GM19023 (cell line): ENCODE data around the gene DGCR2.
"Not testable (repeated sequence)": the region's sequence is repeated elsewhere in the genome, so short reads cannot be mapped to it uniquely, and the experiment has no call there.

ENCODE experiments used
- ATAC-seq: cut with Tn5 transposase; IDR thresholded peaks from one replicate; pipeline ENCODE4 v1.9.1; 2021; ENCODE audit warnings: mild to moderate bottlenecking, moderate library complexity; ENCODE audit not compliant: unreplicated experiment

Gene DGCR2

DNA sequence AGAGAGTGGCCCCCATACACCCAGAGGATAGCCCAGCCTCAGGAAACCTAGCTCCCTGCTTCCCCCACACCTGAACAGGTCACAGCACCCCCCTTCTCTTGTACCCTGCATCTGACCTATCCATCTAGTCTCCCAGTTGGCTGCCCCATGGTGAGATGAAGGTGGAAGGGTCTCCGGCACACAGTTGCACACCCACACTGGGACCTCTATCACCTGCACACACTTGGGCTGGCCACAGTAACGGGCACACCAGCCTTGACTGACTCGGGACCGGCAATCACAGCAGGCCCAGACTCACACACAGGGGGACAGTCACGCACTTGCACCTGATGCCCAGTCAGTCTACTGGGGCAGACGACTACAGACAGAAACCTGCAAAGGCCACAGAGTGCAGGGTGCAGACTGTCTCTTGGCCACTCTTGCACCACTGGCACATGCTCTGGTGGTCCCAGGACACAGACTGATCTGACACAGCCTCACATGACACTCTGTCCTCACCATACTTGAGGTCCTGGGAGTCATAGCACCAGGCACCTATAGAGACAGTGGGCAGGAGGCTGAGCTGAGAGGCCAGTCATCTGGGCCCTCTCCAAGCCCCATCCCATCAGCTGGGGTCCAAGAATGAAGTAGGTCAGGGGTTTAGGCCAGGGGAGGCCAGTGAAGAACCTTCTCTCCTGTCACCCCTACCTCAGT lies 88.0 kb downstream of the DGCR2 start:
- not testable (repeated sequence) for ATAC-seq

DNA sequence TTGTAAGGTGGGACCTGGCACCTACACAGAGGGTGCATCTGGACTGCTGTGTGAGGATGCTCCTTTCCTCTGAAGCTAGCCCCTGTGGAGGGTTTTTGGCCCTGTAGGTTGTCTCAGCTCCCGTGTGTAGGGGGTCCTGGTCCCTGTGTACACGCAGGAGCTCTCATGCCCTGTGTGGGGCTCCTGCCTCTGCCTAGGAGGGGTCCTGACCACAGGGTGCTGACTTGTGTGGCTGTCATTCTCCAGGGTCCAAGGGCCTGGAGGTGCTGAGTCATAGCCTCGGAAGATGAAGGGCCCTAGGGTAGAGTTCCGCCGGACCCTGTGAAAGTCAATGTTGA lies 88.7 kb downstream of the DGCR2 start:
- ATAC-seq = not testable (repeated sequence)

GRCh38 chr22:19032898-19033567 lies 89.2 kb downstream of the DGCR2 start:
- ATAC-seq = not testable (repeated sequence)

GRCh38 chr22:19032156-19032785 lies 89.9 kb downstream of the DGCR2 start:
- ATAC-seq = not testable (repeated sequence)

DNA sequence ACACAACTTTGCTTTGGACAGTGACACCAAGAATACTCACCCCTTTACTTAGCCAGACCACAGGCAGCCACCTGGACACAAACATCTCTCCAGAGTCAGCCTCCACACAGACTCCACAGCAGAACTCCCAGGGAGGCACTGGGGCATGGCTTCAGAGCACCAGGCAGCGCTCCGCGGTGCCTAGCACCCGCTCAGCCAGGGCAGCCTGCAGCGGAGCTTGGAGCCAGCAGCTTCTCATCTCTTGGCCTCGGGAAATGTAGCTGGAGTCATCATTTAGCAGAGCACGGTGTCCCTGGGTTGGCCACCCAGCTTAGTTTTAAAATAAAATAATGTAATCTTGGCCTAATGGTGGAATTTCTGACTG lies 91.3 kb downstream of the DGCR2 start:
- ATAC-seq = not testable (repeated sequence)

DNA sequence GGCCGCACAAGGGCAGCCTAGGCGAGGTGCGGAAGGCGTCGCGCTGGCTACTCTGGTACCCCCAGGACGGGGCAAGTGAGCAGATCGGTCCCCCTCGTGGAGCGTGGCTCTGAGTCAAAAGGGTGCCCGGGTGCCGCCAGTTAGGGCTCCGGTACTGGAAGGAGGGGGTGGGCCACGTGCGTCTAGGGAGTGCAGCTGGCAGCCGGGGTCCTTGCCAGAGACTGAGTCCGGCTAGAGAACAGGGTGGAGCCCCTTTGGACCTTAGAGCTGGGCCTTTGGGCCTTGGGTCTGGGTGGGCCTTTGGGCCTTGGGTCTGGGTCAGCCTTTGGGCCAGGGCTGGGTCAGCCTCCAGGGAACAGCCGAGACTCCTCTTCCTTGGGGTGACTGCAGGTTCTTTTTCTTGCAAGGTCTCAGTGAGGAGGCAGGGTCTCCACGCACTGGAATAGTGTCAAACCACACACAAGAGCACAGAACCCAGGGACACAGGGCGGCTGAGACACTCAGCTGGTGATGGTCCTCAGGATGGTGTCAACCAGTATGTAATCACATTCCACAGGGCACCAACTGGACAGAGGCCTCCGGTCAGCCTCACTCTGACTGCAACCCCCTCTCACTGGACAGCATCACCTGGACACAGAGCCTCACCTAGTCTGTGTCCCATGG lies 91.9 kb downstream of the DGCR2 start:
- not testable (repeated sequence) for ATAC-seq

GRCh38 chr22:19029113-19030103 lies 92.8 kb downstream of the DGCR2 start:
- ATAC-seq = not testable (repeated sequence)

DNA sequence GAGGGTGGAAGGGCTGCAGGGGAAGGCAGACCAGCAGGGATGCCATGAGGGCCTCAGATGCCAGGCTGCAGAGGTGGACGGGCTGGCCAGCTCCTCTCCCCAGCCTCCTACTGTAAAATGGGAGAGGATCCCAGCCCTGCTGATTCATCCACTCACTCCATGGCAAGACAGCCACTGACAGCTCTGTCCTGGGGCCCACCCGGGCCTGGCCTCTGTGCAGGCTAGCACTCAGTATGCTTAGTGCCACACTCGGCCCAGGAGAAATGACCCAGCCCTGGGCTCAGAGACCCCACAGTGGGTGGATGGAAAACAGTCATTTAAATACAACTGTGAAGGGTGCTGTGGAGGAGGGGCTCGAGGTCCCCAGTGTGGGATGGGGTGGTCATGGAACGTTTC lies 94.2 kb downstream of the DGCR2 start:
- not testable (repeated sequence) for ATAC-seq

- ATAC-seq = not testable (repeated sequence)
Observed at GRCh38 chr22:19027371-19028059, 94.7 kb downstream of the DGCR2 start.

DNA sequence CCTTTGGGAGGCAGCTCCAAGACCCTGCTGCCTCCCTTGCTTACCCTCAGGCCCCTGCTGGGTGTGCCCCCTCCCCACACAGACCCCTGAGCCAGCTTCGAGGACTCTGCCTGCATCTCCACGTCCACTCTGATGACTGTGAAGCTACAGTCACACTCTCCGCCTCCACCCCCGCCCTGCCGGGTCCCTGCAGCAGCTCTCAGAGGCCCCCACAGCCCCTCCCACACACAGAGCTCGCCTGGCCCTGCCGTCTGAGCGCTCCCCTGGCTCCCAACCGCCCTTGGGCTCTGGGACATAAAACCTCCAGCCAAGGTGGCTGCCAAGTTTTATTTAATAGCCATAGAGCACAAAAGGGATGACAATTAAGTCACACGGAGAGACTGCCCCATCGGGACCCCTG lies 96.1 kb downstream of the DGCR2 start:
- not testable (repeated sequence) for ATAC-seq

- not testable (repeated sequence) for ATAC-seq
Observed at GRCh38 chr22:19024956-19025489, 97.2 kb downstream of the DGCR2 start.

DNA sequence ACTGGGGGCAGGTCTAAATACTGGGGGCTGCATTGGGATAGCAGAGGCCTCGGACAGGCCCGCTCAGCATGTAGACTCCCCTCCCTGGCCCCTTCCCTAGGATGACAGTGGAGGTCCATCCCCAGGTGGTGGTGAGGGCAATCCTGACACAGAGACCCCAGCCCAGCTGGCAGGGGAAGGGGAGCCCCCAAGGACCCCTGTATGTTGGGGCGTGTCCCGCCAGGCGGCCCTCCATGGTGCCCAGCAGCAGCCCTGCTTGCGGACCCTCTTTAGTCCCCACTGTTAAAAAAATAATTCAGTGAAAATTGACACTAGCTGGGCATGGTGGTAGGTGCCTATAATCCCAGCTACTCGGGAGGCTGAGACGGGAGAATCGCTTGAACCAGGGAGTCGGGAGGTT lies 98.3 kb downstream of the DGCR2 start:
- not testable (repeated sequence) for ATAC-seq

DNA sequence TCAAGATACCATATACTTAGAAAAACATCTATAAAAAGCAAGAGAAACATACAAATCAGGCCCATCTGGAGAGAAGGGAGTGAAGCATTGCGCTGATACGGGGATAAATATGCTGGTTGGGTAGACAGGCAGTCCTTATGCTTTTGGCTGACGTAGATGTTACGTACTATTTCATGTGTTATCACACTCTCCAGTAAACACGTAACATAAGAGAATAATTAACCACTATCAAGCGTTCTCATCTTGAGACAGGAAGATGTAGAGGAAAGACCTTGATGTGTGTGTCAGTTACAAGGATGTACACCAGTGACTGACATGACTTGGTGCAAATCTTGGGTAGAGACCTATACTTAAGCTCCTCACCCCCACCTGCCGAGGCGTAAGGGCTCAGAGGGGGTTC lies 99.5 kb downstream of the DGCR2 start:
- ATAC-seq = no peak

GRCh38 chr22:19019679-19020032 lies 102.6 kb downstream of the DGCR2 start:
- ATAC-seq = no peak

DNA sequence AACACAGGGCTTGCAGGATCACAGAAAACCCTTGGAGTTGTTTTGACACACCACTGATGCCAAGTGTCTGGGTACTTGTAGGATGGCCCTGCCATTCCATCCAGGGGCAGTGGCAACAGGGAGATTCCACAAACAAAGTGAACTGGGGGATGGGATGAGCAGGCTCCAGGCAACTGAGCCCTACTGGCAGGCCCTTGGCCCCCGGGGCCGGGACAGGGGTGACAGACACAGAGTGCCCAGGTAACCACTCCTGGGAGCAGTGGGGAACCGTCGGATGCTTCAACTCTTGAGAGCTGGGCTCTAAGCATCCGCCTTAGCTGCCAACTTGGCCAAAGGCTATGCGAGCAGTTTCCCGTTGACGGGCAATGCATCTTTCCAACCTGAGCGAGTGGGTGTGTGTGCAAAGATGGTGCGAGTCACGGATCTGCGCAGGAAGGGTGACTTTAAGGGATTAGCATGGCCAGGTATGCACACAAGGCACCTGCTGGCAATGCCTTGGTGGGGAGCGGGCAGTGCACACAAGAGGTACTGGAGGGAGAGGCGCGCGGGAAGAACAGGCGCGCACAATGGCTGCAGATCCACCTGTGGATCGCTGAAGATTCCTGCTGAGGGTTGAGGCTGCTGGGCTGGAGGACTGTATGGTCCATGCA lies 103.1 kb downstream of the DGCR2 start:
- no peak for ATAC-seq

DNA sequence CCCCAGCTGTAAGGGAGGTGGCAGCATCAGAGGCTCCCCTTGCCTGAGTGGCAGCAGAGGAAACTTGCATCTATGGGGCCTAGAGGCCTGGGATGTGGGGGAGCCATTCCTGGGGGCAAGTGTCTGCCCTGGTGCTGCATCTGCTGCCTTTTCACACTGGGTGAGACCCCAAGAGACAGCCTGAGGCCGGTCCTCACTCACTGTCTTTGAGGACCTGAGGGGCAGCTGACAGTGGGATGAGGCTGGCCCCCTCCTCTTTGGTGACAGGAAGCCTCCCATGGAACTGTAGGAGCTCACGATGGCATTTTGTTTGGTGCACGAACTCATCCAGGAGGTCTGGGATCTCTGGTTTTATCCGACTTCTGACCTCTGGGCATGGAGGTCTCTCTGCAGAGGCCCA lies 104.0 kb downstream of the DGCR2 start:
- ATAC-seq = no peak

- no peak for ATAC-seq
Observed at GRCh38 chr22:19016081-19016766, 106.0 kb downstream of the DGCR2 start.

DNA sequence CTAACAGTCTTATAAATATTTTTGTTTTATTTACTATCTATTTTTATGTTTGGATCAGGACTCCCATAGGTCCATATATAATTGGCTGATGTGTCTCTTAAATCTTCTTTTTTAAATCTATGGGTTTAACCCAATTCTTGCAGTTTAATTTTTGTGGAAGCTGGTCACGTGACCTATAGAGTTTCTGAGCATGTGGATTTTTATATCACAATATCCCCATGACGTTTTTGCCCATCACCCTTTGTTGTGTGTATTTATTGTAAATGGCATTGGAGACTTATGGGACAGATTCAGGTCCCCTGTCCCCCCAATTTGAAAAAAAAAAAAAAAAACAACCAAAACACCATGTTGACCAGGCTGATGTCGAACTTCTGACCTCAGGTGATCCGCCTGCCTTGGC lies 107.3 kb downstream of the DGCR2 start:
- ATAC-seq = no peak
